ENCODE data around the gene REM2.

GRCh38 chr14:22896356-22896755 lies 13.3 kb downstream of the REM2 start:
- TF ChIP-seq CTCF (IDR thresholded peaks at IDR 0.05), result no peak
- no peak for TF ChIP-seq REST (IDR thresholded peaks at IDR 0.05; ENCODE audit: insufficient read depth in 1 of 2, low read depth in 2 of 2, low read length in 1 of 2)
- no peak for TF ChIP-seq SIN3A (IDR thresholded peaks at IDR 0.05; ENCODE audit: borderline replicate concordance, insufficient read depth, low read depth, low read length)
- TF ChIP-seq TCF7L2 (IDR thresholded peaks at IDR 0.05; ENCODE audit: low read depth, low read length), result no peak
